ENCODE results near the gene AP1S2.

DNA sequence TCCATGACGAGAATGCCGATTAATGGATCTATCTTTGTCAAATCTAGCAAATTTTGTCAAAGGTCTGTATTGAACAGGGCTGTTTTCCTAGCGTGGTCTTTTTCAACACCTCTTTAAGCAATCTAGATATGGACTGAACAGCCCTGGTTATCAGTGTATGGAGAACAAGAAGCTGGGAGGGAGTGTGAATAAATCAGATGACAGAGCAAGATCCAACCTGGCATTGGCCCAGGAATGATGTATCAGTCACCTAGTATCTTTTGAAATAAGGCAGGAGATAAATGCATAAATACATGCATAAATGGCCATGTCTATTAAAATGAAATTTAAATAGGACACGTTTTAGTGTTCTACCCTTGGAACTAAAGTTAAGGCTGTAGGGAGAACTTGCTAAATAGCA, 15.7 kb upstream of the AP1S2 start:
- TF ChIP-seq, protein P1, sequence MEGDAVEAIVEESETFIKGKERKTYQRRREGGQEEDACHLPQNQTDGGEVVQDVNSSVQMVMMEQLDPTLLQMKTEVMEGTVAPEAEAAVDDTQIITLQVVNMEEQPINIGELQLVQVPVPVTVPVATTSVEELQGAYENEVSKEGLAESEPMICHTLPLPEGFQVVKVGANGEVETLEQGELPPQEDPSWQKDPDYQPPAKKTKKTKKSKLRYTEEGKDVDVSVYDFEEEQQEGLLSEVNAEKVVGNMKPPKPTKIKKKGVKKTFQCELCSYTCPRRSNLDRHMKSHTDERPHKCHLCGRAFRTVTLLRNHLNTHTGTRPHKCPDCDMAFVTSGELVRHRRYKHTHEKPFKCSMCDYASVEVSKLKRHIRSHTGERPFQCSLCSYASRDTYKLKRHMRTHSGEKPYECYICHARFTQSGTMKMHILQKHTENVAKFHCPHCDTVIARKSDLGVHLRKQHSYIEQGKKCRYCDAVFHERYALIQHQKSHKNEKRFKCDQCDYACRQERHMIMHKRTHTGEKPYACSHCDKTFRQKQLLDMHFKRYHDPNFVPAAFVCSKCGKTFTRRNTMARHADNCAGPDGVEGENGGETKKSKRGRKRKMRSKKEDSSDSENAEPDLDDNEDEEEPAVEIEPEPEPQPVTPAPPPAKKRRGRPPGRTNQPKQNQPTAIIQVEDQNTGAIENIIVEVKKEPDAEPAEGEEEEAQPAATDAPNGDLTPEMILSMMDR (IDR thresholded peaks at IDR 0.05), result no peak
- TF ChIP-seq POLR2AphosphoS5 (IDR thresholded peaks at IDR 0.05), result no peak
- no peak for TF ChIP-seq EP300 (IDR thresholded peaks at IDR 0.05)

All from suprapubic skin (tissue), 4 donors.